Effector CD8-positive, alpha-beta T cell (primary cell): ENCODE data around the gene TBL3.
"Not testable (repeated sequence)": the region's sequence is repeated elsewhere in the genome, so short reads cannot be mapped to it uniquely, and the experiment has no call there.

Source experiments
- DNase-seq: peaks from one replicate; lab custom pipeline; 2025; lab: John Stamatoyannopoulos, UW
- total RNA-seq, 4 experiments: gene quantifications; one replicate each; lab custom pipeline; 2026; lab: John Stamatoyannopoulos, UW

The TBL3 gene
- total RNA-seq: 42.9 to 87.0 (median 50.0) reads per million in 4 experiments

GRCh38 chr16:1971796-1972489, at the start of gene TBL3:
Gene TBL3, plus strand, starts transcription at chr16:1972053. Its CDS starts 112 bp downstream, at chr16:1972165.
- peak; percentile 92 for DNase-seq

- no peak for DNase-seq
Measured at GRCh38 chr16:1922357-1922756, 49.5 kb upstream of the TBL3 start.

- DNase-seq: no peak
Measured at GRCh38 chr16:1923299-1924034, 48.4 kb upstream of the TBL3 start.

GRCh38 chr16:1924095-1924494, 47.8 kb upstream of the TBL3 start:
- DNase-seq: no peak

- DNase-seq: no peak
Measured at GRCh38 chr16:1926271-1926670, 45.6 kb upstream of the TBL3 start.

GRCh38 chr16:1929105-1929504, 42.7 kb upstream of the TBL3 start:
- DNase-seq: no peak

- DNase-seq: peak; percentile 88
Measured at GRCh38 chr16:1929578-1930337, 42.1 kb upstream of the TBL3 start.

GRCh38 chr16:1930338-1930720, 41.5 kb upstream of the TBL3 start:
- no peak for DNase-seq

- no peak for DNase-seq
Measured at GRCh38 chr16:1932050-1933028, 39.5 kb upstream of the TBL3 start.

GRCh38 chr16:1933097-1933661, 38.7 kb upstream of the TBL3 start:
- no peak for DNase-seq

GRCh38 chr16:1936945-1937479, 34.8 kb upstream of the TBL3 start:
- no peak for DNase-seq

GRCh38 chr16:1938316-1938715, 33.5 kb upstream of the TBL3 start:
- no peak for DNase-seq

- no peak for DNase-seq
Measured at GRCh38 chr16:1938910-1939309, 32.9 kb upstream of the TBL3 start.

- not testable (repeated sequence) for DNase-seq
Measured at GRCh38 chr16:1939833-1940232, 32.0 kb upstream of the TBL3 start.

GRCh38 chr16:1940273-1941161, 31.3 kb upstream of the TBL3 start:
- DNase-seq: no peak

- DNase-seq: no peak
Measured at GRCh38 chr16:1941162-1942046, 30.4 kb upstream of the TBL3 start.

GRCh38 chr16:1942047-1942809, 29.6 kb upstream of the TBL3 start:
- DNase-seq: no peak
